ENCODE data around the gene MCM10. TPM values are rescaled to one million over a fixed set of nuclear protein-coding genes. Genes with fewer than 3 reads are reported as not detected.

Gene MCM10
- total and polyA plus RNA-seq, 10 of the 15 experiments (the other 5 are each of a cell fraction or from before 2014, with no cell fraction given): 5.8 to 35.1 (median 23.7) TPM

- TF ChIP-seq, protein P1, sequence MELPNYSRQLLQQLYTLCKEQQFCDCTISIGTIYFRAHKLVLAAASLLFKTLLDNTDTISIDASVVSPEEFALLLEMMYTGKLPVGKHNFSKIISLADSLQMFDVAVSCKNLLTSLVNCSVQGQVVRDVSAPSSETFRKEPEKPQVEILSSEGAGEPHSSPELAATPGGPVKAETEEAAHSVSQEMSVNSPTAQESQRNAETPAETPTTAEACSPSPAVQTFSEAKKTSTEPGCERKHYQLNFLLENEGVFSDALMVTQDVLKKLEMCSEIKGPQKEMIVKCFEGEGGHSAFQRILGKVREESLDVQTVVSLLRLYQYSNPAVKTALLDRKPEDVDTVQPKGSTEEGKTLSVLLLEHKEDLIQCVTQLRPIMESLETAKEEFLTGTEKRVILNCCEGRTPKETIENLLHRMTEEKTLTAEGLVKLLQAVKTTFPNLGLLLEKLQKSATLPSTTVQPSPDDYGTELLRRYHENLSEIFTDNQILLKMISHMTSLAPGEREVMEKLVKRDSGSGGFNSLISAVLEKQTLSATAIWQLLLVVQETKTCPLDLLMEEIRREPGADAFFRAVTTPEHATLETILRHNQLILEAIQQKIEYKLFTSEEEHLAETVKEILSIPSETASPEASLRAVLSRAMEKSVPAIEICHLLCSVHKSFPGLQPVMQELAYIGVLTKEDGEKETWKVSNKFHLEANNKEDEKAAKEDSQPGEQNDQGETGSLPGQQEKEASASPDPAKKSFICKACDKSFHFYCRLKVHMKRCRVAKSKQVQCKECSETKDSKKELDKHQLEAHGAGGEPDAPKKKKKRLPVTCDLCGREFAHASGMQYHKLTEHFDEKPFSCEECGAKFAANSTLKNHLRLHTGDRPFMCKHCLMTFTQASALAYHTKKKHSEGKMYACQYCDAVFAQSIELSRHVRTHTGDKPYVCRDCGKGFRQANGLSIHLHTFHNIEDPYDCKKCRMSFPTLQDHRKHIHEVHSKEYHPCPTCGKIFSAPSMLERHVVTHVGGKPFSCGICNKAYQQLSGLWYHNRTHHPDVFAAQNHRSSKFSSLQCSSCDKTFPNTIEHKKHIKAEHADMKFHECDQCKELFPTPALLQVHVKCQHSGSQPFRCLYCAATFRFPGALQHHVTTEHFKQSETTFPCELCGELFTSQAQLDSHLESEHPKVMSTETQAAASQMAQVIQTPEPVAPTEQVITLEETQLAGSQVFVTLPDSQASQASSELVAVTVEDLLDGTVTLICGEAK (IDR thresholded peaks at IDR 0.05; ENCODE audit: borderline replicate concordance): no peak
- TF ChIP-seq KLF5 (IDR thresholded peaks at IDR 0.05; ENCODE audit: partially characterized antibody): no peak
- TF ChIP-seq RUNX3 (IDR thresholded peaks at IDR 0.05; ENCODE audit: low read length): peak; percentile 91
- TF ChIP-seq ZNF384 (IDR thresholded peaks at IDR 0.05; ENCODE audit: borderline replicate concordance, low read depth, low read length): no peak
- no peak for TF ChIP-seq RELB (IDR thresholded peaks at IDR 0.05; ENCODE audit: low read depth)
Measured at GRCh38 chr10:13180788-13181187, 19.4 kb downstream of the MCM10 start (continued).

- FAIRE-seq: no peak
- POLR2A ChIA-PET: no interaction called here
Measured at GRCh38 chr10:13182424-13182823, 21.1 kb downstream of the MCM10 start.

More at GRCh38 chr10:13182424-13182823, 21.1 kb downstream of the MCM10 start:
- in situ Hi-C loops (cut with MboI): no loop called here
- H3K36me3 ChIP-seq (ENCODE audit: control insufficient read depth in 2 of 2, insufficient read depth in 2 of 2, low read length in 1 of 2): peaks cover 15% of the 10 kb centered on the region in 2 experiments
- H3K27me3 ChIP-seq (replicated peaks in 1 of 2; ENCODE audit: control insufficient read depth in 2 of 2, insufficient read depth in 2 of 2, low read length in 1 of 2): no peaks in the 10 kb centered on the region
- intact Hi-C loops (cut with micrococcal nuclease; ENCODE audit: unreplicated experiment): no loop called here
- H3K4me3 ChIP-seq: no peak overlapping the region
- H3K9me3 ChIP-seq (replicated peaks; ENCODE audit: control insufficient read depth, insufficient read depth, low read length): peaks cover 4% of the 10 kb centered on the region; the same call in 2 of the 3 replicates
- ATAC-seq (no peak; the same call in 2 of the 3 replicates), DNase-seq (ENCODE audit: low read depth, low spot score) (no peak)
- ChIA-PET RAD21 (ENCODE audit: unreplicated experiment) (no interaction called here), SMC1A (ENCODE audit: uncharacterized antibody, unreplicated experiment) (no interaction called here), CTCF (interaction anchor here (1.0 kb wide), 1 partner anchor 9 kb away, joined by 5 read pairs; no protein-coding TSS in a partner anchor)
- peaks cover 3% of the 10 kb centered on the region; the same call in 1 of the 2 replicates for H3K4me1 ChIP-seq (ENCODE audit: control insufficient read depth, insufficient read depth, low read length)
- no peak overlapping the region for H3K4me2 ChIP-seq (ENCODE audit: control insufficient read depth, insufficient read depth)
- no peaks in the 10 kb centered on the region for H4K20me1 ChIP-seq (ENCODE audit: control insufficient read depth, insufficient read depth)
- H3K79me2 ChIP-seq (ENCODE audit: control insufficient read depth, insufficient read depth, low read length): no peaks in the 10 kb centered on the region
- TF ChIP-seq TCF3 (IDR thresholded peaks at IDR 0.05; ENCODE audit: borderline replicate concordance, insufficient read depth, low read depth, low read length) (no peak), SP1 (IDR thresholded peaks at IDR 0.05; ENCODE audit: low read depth, low read length) (no peak), USF2 (IDR thresholded peaks at IDR 0.05; ENCODE audit: borderline replicate concordance, low read depth, low read length) (no peak), STAT1 (conservative IDR thresholded peaks at IDR 0.05) (no peak), RBBP5 (conservative IDR thresholded peaks at IDR 0.05) (no peak), CEBPZ (IDR thresholded peaks at IDR 0.05; ENCODE audit: low read depth, low read length) (no peak)
- no TSS peak for BruUV-seq (replicated peaks)
- no peak overlapping the region for H3K27ac ChIP-seq (ENCODE audit: control insufficient read depth, insufficient read depth)
- no peak overlapping the region for H2AFZ ChIP-seq (ENCODE audit: control insufficient read depth, low read depth, low read length)
- no peak overlapping the region for H3K9ac ChIP-seq (ENCODE audit: control insufficient read depth, insufficient read depth, low read length)
- WGBS (ENCODE audit: insufficient coverage, insufficient replicate concordance, low lambda C conversion rate, missing lambda C conversion rate): 54% methylated on average over 1 of the region's 1 CpG

Measured in GM12878 (cell line).